ENCODE data around the gene PRADC1.

DNA sequence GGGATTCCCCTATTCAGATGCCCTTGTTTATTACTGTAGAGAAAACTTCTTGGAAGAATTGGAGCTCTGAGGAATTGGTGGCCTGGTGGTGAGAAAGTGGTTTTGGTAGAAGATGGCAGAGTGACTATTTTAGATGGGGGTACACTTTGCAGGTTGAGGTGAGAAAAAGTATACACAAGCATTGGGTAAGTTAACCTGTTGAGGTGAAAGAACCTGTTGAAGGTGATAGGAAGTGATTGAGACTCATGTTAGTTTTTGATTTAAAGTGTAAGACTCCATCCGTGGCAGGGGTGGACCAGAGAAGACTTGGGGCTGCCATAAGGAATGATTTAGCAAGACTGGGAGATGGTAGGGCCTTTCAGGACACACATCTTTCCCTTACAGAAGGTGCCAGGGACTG is 4.1 kb upstream of the PRADC1 start:
- TF ChIP-seq EZH2phosphoT487 (IDR thresholded peaks at IDR 0.05; ENCODE audit: borderline replicate concordance), result no peak
- TF ChIP-seq, protein P1, sequence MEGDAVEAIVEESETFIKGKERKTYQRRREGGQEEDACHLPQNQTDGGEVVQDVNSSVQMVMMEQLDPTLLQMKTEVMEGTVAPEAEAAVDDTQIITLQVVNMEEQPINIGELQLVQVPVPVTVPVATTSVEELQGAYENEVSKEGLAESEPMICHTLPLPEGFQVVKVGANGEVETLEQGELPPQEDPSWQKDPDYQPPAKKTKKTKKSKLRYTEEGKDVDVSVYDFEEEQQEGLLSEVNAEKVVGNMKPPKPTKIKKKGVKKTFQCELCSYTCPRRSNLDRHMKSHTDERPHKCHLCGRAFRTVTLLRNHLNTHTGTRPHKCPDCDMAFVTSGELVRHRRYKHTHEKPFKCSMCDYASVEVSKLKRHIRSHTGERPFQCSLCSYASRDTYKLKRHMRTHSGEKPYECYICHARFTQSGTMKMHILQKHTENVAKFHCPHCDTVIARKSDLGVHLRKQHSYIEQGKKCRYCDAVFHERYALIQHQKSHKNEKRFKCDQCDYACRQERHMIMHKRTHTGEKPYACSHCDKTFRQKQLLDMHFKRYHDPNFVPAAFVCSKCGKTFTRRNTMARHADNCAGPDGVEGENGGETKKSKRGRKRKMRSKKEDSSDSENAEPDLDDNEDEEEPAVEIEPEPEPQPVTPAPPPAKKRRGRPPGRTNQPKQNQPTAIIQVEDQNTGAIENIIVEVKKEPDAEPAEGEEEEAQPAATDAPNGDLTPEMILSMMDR (IDR thresholded peaks at IDR 0.05 in 2 of 3, conservative IDR thresholded peaks at IDR 0.05 in 1 of 3; ENCODE audit: borderline replicate concordance in 1 of 3, insufficient read depth in 1 of 3, low read depth in 2 of 3, low read length in 2 of 3), result no peak
- no peak for TF ChIP-seq EZH2 (IDR thresholded peaks at IDR 0.05)
- no peak for TF ChIP-seq JUND (IDR thresholded peaks at IDR 0.05)
- TF ChIP-seq MAX (IDR thresholded peaks at IDR 0.05), result no peak

Data from HCT116 (cell line).